Measurements from ENCODE around the gene CLMN. TPM values are rescaled to one million over a fixed set of nuclear protein-coding genes. Genes with fewer than 3 reads are reported as not detected.

The CLMN gene
- total and polyA plus RNA-seq, 4 donors: 4.5 to 33.5 (median 11.7) TPM

DNA sequence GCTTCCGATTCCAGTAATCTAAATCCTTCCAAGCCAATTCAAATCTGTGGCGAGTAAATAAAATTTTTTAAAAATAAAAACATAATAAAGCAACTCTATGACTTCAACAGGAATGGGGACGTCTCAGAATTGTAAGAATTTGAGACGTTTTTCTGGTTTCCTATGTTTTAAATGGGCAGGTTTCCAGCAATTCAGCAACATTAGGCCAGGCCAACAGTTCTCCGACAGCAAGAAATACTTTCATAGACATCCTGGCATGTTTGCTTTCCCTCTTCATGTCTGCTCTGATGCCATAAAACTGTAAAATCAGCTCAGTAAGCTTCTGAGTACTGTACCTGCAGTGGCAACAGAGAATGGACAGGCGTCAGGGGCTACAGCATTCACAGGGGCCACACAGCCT is 126.6 kb downstream of the CLMN start:
- Histone ChIP-seq H3K4me1 (ENCODE audit: control insufficient read depth in 5 of 5, insufficient read depth in 5 of 5, low read length in 5 of 5) (peaks cover 6 to 43% (median 9%) of the 10 kb centered on the region in 5 donors), H3K27me3 (ENCODE audit: control insufficient read depth in 3 of 3, insufficient read depth in 3 of 3, low read length in 2 of 3) (no peaks in the 10 kb centered on the region), H3K36me3 (ENCODE audit: control insufficient read depth in 4 of 4, insufficient read depth in 4 of 4, low read length in 4 of 4) (peaks cover 0 to 3% (median 0%) of the 10 kb centered on the region in 4 donors), H3K9me3 (ENCODE audit: control insufficient read depth in 4 of 4, insufficient read depth in 3 of 4, low read length in 3 of 4) (no peaks in the 10 kb centered on the region), H3K4me3 (no peak overlapping the region), H3K27ac (ENCODE audit: low read depth in 1 of 2, low read length in 1 of 2) (no peak overlapping the region), H3K9ac (ENCODE audit: insufficient read depth in 1 of 2, low read length in 2 of 2) (no peak overlapping the region)
- ATAC-seq (ENCODE audit: insufficient read depth, low FRiP score): no peak
- TF ChIP-seq, protein P1, sequence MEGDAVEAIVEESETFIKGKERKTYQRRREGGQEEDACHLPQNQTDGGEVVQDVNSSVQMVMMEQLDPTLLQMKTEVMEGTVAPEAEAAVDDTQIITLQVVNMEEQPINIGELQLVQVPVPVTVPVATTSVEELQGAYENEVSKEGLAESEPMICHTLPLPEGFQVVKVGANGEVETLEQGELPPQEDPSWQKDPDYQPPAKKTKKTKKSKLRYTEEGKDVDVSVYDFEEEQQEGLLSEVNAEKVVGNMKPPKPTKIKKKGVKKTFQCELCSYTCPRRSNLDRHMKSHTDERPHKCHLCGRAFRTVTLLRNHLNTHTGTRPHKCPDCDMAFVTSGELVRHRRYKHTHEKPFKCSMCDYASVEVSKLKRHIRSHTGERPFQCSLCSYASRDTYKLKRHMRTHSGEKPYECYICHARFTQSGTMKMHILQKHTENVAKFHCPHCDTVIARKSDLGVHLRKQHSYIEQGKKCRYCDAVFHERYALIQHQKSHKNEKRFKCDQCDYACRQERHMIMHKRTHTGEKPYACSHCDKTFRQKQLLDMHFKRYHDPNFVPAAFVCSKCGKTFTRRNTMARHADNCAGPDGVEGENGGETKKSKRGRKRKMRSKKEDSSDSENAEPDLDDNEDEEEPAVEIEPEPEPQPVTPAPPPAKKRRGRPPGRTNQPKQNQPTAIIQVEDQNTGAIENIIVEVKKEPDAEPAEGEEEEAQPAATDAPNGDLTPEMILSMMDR (IDR thresholded peaks at IDR 0.05; ENCODE audit: control extremely low read depth, extremely low read depth): no peak
- WGBS, 2 donors: 57% methylated on average over 6 of the region's 6 CpGs
- peak; percentile 28 to 82 (median 79) for DNase-seq

DNA sequence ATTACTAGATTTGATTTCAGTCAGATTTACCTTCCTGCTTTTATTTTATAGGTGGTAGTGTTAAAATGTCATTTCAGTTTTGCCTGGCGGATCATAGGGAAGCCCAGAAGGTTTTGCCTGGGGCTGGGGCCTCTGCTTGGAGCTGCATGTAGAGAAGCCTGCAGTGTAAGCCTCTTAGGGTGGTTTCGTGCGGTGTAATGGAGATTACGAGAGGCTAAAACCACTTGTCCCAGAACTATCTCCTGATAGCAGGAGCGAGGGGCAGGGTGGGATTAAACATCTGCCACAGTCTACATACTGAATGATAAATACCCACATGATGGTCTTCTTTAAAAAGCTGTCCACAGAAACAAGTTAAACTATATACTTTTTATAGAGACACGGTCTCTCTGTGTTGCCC is 127.4 kb downstream of the CLMN start:
- H3K4me1 ChIP-seq (ENCODE audit: control insufficient read depth in 5 of 5, insufficient read depth in 5 of 5, low read length in 5 of 5): peaks cover 6 to 43% (median 9%) of the 10 kb centered on the region in 5 donors
- no peak overlapping the region for H3K27ac ChIP-seq (ENCODE audit: low read depth in 1 of 2, low read length in 1 of 2)
- no peak overlapping the region for H3K9ac ChIP-seq (ENCODE audit: insufficient read depth in 1 of 2, low read length in 2 of 2)
- H3K27me3 ChIP-seq (ENCODE audit: control insufficient read depth in 3 of 3, insufficient read depth in 3 of 3, low read length in 2 of 3): no peaks in the 10 kb centered on the region
- peaks cover 0 to 3% (median 0%) of the 10 kb centered on the region in 4 donors for H3K36me3 ChIP-seq (ENCODE audit: control insufficient read depth in 4 of 4, insufficient read depth in 4 of 4, low read length in 4 of 4)
- no peaks in the 10 kb centered on the region for H3K9me3 ChIP-seq (ENCODE audit: control insufficient read depth in 4 of 4, insufficient read depth in 3 of 4, low read length in 3 of 4)
- TF ChIP-seq, protein P1 (IDR thresholded peaks at IDR 0.05; ENCODE audit: control extremely low read depth, extremely low read depth): no peak
- H3K4me3 ChIP-seq: no peak overlapping the region
- ATAC-seq (ENCODE audit: insufficient read depth, low FRiP score) (no peak), DNase-seq (peak in 1 of 3 donors; percentile 2)
- 94 to 96% methylated on average over 6 of the region's 6 CpGs for WGBS, 2 donors

DNA sequence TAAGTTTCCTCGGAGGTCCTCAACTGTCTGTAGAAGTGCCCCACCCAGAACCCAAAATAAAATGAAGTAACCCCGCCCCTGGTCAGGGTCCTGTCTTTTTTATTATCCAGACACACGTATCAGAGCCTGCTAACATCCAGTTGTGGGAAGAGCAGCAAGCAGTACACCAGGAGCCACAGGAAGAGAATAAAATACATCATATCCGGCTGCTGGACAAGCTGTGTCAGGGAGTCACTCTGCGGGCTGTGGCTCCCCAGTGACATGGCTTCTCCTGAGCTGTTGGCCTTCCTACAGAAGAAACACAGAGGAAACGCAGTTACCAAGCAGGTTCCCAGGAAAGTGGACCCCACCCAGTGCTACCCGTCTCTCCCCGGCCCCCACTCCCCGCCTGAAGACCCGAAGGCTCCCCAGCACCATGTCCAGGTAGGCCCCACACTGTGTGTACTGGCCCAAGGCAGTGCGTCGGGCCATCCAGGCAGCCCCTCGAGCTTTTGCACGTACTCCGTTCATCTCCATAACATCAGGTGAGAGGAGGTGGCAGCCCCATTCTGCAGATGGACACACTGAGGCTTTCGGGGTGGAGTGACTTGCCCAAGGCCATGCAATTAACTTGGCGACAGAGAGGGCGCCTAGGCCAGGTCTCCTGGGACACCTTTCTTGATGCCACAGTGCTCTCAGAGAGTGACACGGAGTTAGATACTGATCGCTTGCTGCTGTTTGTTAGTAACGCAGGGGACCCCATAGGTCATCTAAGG is 128.1 kb downstream of the CLMN start:
- TF ChIP-seq, protein P1 (IDR thresholded peaks at IDR 0.05; ENCODE audit: control extremely low read depth, extremely low read depth): no peak
- H3K4me3 ChIP-seq: no peak overlapping the region
- no peak overlapping the region for H3K9ac ChIP-seq (ENCODE audit: insufficient read depth in 1 of 2, low read length in 2 of 2)
- H3K36me3 ChIP-seq (ENCODE audit: control insufficient read depth in 4 of 4, insufficient read depth in 4 of 4, low read length in 4 of 4): peaks cover 0 to 3% (median 0%) of the 10 kb centered on the region in 4 donors
- H3K27ac ChIP-seq (ENCODE audit: low read depth in 1 of 2, low read length in 1 of 2): peak overlapping the region in 1 of 2 donors; percentile 6
- no peaks in the 10 kb centered on the region for H3K9me3 ChIP-seq (ENCODE audit: control insufficient read depth in 4 of 4, insufficient read depth in 3 of 4, low read length in 3 of 4)
- peaks cover 6 to 43% (median 9%) of the 10 kb centered on the region in 5 donors for H3K4me1 ChIP-seq (ENCODE audit: control insufficient read depth in 5 of 5, insufficient read depth in 5 of 5, low read length in 5 of 5)
- DNase-seq (peak in 1 of 3 donors; percentile 5), ATAC-seq (ENCODE audit: insufficient read depth, low FRiP score) (no peak)
- 76 to 83% methylated on average over 21 of the region's 21 CpGs for WGBS, 2 donors
- no peaks in the 10 kb centered on the region for H3K27me3 ChIP-seq (ENCODE audit: control insufficient read depth in 3 of 3, insufficient read depth in 3 of 3, low read length in 2 of 3)

Data from lung (tissue), 12 donors.